ENCODE measurements around the gene SRD5A3.

SRD5A3 gene

GRCh38 chr4:55378617-55379467 lies 32.8 kb downstream of the SRD5A3 start:
- DNase-seq: peak; percentile 82

DNA sequence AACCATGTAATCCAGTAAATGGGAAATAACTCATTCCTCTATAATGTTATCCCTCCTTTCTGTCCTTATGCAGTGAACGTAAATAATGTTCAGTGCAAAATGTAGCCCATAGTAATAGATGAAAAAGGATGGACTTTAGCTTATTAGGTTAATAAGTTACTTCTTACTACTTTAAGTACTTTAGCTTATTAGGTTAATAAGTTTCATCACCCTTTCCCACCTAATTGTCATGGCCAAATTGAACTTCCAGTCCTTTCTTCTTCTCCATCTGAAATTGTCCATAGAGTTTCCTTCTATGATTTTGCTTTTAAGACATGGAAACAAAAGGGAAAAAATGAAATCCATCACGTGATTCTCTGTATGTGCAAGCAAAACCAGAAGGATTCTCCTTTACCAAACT lies 34.5 kb downstream of the SRD5A3 start:
- DNase-seq: no peak

GRCh38 chr4:55381502-55381901 lies 35.5 kb downstream of the SRD5A3 start:
- no peak for DNase-seq

DNA sequence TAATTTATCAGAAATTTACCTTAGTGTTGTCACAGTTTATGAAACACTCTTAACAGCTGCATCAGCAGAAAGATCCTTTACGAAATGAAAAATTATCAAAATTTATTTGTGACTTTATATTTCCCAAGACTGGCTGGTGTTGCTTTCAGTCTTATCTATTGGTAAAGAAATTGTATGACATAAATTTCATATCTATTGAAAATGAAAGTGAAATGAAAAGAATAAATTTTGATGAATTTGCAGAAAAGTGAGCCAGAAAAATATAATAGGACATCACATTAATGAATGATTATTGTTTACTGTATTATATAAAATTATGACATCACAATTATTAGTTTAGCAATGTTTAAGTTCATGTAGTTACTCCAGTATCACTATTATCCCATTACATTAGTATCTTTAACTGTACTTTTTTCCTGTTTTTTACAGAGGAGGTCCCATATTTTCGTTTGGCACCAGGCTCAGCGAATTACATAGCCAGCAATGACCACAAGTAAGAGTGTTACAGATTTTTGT lies 36.5 kb downstream of the SRD5A3 start:
- DNase-seq: peak; percentile 50

GRCh38 chr4:55385201-55385649 lies 39.2 kb downstream of the SRD5A3 start:
- DNase-seq: peak; percentile 58

DNA sequence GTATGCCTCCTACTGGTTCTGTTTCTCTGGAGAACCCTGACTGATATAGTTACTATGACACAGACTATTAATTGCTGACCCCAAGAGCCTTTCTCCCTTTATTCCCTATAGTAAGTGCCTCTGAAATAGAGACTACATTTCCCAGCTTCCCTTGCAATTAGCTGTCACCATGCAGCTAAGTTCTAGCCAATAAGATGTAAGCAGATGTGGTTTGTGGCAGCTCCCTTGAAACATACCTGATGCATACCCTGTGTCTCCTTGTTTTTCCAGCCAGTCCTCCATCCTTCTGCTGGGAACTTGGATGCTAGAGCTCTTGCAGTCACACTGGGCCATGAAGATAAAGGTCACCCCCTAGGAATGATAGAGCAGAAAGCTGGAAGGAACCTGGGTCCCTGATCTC lies 40.0 kb downstream of the SRD5A3 start:
- DNase-seq: peak; percentile 86

GRCh38 chr4:55386840-55387239 lies 40.8 kb downstream of the SRD5A3 start:
- peak; percentile 98 for DNase-seq

- no peak for DNase-seq
Observed at GRCh38 chr4:55393461-55394320, 47.6 kb downstream of the SRD5A3 start.

- DNase-seq: no peak
Observed at GRCh38 chr4:55395218-55395528, 49.1 kb downstream of the SRD5A3 start.

DNA sequence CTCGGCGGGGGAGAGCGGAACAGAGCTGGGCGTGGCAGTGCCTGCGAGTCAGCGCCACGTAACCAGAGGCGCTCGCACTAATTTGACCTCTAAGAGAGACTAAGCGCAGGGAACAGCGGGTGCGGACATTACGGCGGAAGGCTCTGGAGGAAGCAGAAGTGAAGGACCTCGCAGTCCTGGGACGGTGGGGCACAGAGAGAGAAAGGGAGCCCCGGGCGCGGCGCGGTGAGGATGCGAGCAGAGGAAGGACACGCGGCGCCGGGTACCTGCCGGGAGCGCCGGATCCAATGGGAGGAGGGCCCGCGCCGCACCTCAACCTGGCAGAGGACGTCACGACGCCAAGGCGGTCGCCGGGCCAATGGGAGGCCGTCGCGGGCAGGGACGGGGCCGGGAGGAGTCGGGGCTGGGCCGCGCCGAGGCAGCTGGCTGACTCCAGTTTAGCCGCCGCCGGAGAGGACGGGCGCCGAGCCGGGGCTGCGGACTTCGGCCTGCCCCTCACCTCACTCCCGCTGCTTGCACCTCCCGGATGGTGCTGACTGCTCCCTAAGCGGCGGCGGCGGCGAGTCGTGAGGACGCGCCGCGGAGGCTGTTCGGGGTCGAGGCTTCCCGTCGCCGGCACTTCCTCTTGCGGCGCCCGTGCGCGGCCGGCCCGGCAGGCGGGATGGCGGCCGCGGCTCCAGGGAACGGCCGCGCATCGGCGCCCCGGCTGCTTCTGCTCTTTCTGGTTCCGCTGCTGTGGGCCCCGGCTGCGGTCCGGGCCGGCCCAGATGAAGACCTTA lies 49.7 kb downstream of the SRD5A3 start, which contains the start of gene TMEM165:
TMEM165 (plus strand) TSS at position 429 of the 779 bp plus-strand sequence; CDS start at position 662, 233 bp downstream.
- DNase-seq: peak; percentile 89

- DNase-seq: no peak
Observed at GRCh38 chr4:55396308-55397125, 50.5 kb downstream of the SRD5A3 start.

DNA sequence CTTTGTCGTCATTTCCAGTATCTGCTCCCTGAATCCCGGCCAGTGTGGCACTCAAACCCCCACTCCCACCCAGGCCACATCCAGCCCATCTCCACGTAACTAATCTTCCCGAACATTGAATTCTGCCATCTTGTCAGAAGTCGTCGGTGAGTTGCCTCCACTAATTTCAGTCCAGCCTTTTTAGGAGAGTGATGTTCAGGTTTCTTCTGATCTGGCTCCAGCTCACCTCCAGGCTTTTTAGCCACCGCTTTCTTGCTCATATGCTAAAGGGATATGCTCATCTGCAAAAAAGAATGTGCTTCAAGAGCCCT lies 51.0 kb downstream of the SRD5A3 start:
- no peak for DNase-seq

DNA sequence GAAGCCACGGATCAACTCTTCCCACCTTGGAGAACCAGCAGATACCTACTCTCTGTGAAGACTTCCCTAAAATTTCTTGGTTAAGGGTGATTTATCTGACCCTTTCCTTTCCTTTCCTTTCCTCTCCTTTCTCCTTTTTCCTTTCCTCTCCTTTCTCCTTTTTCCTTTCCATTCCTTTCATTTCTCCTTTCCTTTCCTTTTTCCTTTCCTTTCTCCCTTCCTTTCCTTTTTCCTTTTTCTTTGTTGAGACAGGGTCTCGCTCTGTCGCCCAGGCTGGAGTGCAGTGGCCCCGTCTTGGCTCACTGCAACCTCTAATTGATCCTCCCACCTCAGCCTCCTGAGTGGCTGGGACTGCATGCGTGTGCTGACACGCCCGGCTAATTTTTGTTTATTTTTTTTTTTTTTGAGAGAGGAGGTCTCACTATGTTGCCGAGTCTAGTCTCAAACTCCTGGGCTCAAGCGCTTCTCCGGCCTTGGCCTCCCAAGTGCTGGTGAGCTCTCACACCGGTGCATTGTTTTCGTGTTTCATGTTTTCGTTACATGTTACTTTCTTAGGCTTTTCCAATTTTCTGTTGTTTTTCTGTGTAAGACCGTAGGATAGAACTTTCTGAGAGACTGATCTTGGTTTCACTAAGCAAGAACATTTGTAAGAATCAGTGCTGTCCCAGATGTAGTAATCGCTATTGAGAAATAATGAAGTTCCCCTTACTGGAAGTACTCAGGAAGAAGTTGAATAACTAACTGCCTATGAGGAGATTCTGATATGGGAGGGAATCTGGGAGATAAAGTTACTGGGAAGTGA lies 51.7 kb downstream of the SRD5A3 start:
- no peak for DNase-seq

GRCh38 chr4:55398461-55398860 lies 52.4 kb downstream of the SRD5A3 start:
- peak; percentile 50 for DNase-seq

- no peak for DNase-seq
Observed at GRCh38 chr4:55398966-55399365, 52.9 kb downstream of the SRD5A3 start.

- DNase-seq: no peak
Observed at GRCh38 chr4:55399581-55399980, 53.5 kb downstream of the SRD5A3 start.

GRCh38 chr4:55405073-55405472 lies 59.0 kb downstream of the SRD5A3 start:
- DNase-seq: no peak

- no peak for DNase-seq
Observed at GRCh38 chr4:55406545-55406944, 60.5 kb downstream of the SRD5A3 start.

DNA sequence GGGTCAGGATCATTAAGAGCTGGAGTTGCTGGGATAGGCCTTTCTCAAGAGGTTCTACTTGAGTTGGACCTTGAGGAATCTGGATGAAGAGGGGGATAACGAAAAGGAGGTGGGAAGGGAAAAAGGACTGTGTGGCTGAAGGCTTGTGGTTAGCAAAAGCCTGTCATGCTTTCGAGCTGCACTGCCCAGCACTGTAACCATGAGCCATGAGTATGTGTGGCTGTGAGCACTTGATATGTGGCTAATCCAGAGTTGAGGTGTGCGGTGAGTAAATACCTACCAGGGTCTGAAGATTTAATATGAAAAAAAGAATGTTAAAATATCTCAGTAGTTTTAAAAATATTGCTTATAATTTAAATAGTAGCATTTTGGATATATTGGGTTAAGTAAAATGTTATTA lies 61.1 kb downstream of the SRD5A3 start:
- DNase-seq: no peak

DNA sequence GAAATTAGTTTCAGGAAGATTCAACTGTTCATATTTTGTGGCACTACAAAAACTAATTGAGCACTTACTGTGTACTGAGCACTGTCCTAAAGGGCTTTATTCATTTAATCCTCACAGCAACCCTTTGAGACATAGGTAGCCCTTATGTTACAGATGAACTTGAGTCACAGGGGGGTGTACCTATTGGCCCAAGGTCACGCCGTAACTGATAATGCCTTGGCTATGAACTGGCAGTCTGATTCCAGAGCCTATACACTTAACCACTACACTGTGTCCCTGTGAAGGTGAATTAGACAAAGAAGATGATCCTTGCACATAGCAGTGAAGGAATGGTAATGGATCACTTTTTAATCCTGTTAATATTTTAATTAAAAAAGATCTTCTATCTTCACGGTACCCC lies 61.7 kb downstream of the SRD5A3 start:
- no peak for DNase-seq

DNA sequence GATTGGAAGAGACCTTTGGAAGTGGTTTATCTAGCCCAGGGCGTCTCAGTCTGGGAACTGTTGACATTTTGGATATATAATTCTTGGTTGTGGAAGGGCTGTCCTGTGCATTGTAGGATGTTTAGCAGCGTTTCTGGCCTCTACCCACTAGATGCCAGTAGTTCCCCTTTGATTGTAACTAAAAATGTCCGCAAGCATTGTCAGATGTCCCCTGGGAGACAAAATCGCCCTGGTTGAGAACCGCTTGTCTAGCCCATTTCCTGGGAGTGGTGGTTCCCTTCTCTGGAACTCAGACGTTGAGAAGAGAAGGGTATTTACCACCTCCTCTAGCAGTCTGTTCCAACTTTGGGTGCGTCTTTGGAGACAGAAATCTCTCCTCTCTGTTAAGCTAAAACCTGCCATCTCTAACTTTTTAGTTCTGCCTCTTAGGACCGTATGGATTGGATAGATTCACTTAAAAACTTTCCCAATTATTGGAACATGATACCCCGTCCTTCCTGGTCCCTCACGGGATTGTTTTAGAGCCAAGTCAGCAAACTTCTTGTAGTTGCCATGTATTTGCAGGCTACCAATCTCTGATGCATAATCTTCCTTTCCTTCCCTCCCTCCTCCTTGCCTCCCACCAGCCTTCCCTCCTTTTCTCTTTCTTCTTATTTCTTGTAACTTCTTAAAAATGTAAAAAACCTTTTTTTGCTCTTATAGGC lies 63.6 kb downstream of the SRD5A3 start:
- peak; percentile 44 for DNase-seq
